ENCODE data around the gene CCDC172.
A peak's percentile ranks its signal among the peaks of the same experiment; 100 is the strongest.

DNA sequence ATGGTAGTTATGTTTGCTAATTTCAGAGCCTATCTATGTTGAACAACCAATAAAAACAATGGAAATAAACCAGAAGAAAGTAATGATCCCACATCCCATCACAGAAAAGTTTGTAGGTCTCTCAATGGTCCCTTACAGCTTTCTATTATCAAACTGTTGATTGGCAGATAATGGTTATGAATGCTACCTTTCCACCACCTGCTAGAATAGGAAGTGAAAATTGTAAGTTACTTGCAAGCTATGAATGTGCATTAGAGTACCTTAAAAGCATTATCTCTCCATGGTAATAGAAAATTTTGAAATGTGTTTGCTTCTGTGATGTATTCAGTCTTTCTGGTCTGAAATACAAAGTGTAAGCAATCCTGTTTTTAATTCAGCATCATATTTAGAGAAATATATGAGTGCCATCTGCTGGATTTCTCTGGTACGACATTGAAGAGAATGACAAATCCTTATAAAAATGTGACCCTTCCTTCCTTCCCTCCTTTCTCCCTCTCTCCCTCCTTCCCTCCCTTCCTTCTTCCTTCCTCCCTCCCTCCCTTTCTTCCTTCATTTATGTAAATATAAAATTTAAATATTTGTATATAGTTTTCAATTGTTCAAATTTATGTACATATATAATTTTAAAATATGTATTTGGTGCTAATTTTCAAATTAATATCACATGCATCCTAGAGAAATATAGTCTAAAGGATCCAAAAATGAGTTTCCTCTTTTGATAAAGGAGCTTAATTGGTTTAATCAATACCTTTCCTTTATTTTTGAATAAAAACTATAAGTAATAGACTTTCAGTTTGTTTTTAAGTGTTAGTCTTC lies 62.0 kb downstream of the CCDC172 start:
- TF ChIP-seq, protein P1, sequence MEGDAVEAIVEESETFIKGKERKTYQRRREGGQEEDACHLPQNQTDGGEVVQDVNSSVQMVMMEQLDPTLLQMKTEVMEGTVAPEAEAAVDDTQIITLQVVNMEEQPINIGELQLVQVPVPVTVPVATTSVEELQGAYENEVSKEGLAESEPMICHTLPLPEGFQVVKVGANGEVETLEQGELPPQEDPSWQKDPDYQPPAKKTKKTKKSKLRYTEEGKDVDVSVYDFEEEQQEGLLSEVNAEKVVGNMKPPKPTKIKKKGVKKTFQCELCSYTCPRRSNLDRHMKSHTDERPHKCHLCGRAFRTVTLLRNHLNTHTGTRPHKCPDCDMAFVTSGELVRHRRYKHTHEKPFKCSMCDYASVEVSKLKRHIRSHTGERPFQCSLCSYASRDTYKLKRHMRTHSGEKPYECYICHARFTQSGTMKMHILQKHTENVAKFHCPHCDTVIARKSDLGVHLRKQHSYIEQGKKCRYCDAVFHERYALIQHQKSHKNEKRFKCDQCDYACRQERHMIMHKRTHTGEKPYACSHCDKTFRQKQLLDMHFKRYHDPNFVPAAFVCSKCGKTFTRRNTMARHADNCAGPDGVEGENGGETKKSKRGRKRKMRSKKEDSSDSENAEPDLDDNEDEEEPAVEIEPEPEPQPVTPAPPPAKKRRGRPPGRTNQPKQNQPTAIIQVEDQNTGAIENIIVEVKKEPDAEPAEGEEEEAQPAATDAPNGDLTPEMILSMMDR (IDR thresholded peaks at IDR 0.05), result peak in 5 of 6 experiments; percentile 17 to 54 (median 39)
- TF ChIP-seq POLR2A (IDR thresholded peaks at IDR 0.05), result no peak

All from Peyer's patch (tissue), 4 donors.